ENCODE data around the gene MAP2K6.

DNA sequence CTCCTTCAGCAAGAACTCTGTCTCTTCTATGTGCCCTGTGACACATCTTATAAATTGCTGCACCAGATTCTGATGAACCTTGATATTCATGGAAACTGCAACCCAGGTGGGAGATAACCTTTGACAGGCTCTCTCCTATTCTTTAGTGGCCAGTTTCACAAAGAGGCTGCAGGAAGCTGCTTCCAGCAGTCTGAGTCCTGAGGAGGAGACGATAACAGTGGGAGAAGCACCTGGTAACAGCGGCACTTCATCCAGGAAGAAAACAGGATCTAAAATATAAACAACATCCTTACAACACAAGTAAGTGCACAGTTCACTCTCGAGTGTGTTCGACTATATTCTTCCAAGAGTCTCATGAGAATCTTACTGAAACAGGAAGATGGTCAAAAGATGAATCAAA, 180.1 kb downstream of the MAP2K6 start:
- TF ChIP-seq, protein P1, sequence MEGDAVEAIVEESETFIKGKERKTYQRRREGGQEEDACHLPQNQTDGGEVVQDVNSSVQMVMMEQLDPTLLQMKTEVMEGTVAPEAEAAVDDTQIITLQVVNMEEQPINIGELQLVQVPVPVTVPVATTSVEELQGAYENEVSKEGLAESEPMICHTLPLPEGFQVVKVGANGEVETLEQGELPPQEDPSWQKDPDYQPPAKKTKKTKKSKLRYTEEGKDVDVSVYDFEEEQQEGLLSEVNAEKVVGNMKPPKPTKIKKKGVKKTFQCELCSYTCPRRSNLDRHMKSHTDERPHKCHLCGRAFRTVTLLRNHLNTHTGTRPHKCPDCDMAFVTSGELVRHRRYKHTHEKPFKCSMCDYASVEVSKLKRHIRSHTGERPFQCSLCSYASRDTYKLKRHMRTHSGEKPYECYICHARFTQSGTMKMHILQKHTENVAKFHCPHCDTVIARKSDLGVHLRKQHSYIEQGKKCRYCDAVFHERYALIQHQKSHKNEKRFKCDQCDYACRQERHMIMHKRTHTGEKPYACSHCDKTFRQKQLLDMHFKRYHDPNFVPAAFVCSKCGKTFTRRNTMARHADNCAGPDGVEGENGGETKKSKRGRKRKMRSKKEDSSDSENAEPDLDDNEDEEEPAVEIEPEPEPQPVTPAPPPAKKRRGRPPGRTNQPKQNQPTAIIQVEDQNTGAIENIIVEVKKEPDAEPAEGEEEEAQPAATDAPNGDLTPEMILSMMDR (IDR thresholded peaks at IDR 0.05), result no peak
- TF ChIP-seq POLR2A (IDR thresholded peaks at IDR 0.05), result no peak
